Keratinocyte (primary cell): Measurements from ENCODE around the gene HSFY1.
"Not testable (repeated sequence)": the region's sequence is repeated elsewhere in the genome, so short reads cannot be mapped to it uniquely, and the experiment has no call there.

Experiments
- EZH2 ChIP-seq: IDR thresholded peaks from one replicate; pipeline ENCODE4 v1.6.1; 2012; ENCODE audit warnings: inconsistent platforms, mild to moderate bottlenecking, low read length, moderate library complexity
- TF ChIP-seq, protein P1 (sequence below), 3 experiments: IDR thresholded peaks in 1 of 3; conservative IDR thresholded peaks in 1 of 3; optimal IDR thresholded peaks in 1 of 3; 2 replicates in 2 of 3; 3 replicates in 1 of 3; pipeline versions ENCODE3 to v1.5.1; 2011; ENCODE audit warnings: low read length in 3 of 3, mild to moderate bottlenecking in 3 of 3, moderate library complexity in 2 of 3, control low read depth in 1 of 3, inconsistent platforms in 1 of 3; ENCODE audit not compliant: insufficient read depth in 2 of 3; ENCODE audit errors: extremely low read depth in 1 of 3

GRCh38 chrY:18530995-18531655, 15.4 kb upstream of the HSFY1 start:
- TF ChIP-seq, protein P1, sequence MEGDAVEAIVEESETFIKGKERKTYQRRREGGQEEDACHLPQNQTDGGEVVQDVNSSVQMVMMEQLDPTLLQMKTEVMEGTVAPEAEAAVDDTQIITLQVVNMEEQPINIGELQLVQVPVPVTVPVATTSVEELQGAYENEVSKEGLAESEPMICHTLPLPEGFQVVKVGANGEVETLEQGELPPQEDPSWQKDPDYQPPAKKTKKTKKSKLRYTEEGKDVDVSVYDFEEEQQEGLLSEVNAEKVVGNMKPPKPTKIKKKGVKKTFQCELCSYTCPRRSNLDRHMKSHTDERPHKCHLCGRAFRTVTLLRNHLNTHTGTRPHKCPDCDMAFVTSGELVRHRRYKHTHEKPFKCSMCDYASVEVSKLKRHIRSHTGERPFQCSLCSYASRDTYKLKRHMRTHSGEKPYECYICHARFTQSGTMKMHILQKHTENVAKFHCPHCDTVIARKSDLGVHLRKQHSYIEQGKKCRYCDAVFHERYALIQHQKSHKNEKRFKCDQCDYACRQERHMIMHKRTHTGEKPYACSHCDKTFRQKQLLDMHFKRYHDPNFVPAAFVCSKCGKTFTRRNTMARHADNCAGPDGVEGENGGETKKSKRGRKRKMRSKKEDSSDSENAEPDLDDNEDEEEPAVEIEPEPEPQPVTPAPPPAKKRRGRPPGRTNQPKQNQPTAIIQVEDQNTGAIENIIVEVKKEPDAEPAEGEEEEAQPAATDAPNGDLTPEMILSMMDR (optimal IDR thresholded peaks at IDR 0.05 in 1 of 3, IDR thresholded peaks at IDR 0.05 in 1 of 3, conservative IDR thresholded peaks at IDR 0.05 in 1 of 3; ENCODE audit: extremely low read depth in 1 of 3, insufficient read depth in 2 of 3, low read length in 3 of 3), result not testable (repeated sequence)
- TF ChIP-seq EZH2, result not testable (repeated sequence)
